Skin epidermis (tissue), 12 donors: ENCODE measurements around the gene DNTTIP2.
A peak's percentile ranks its signal among the peaks of the same experiment; 100 is the strongest.
"Not testable (repeated sequence)": the region's sequence is repeated elsewhere in the genome, so short reads cannot be mapped to it uniquely, and the experiment has no call there.

Experiments
- H3K27ac ChIP-seq, 21 experiments: fragments of 200-600 bp; sonication (generic) in 11 of 21; one replicate each; pipeline ENCODE4 v1.5.0; 2020; ENCODE audit warnings: mild to moderate bottlenecking in 3 of 21, inconsistent platforms in 2 of 21, moderate library complexity in 2 of 21
- H3K4me3 ChIP-seq, 7 experiments: fragments of 200-600 bp; sonication (generic) in 2 of 7; one replicate each; pipeline ENCODE4 v1.5.0; 2020; ENCODE audit warnings: inconsistent platforms in 2 of 7, mild to moderate bottlenecking in 2 of 7, moderate library complexity in 1 of 7

Gene DNTTIP2

GRCh38 chr1:93845538-93846205, 33.3 kb downstream of the DNTTIP2 start:
- Histone ChIP-seq H3K4me3 (peak overlapping the region; percentile 69 to 92 (median 80)), H3K27ac (peak overlapping the region; percentile 75 to 96 (median 92))

- H3K4me3 ChIP-seq: no peak overlapping the region
- H3K27ac ChIP-seq: peak overlapping the region in 5 of 21 experiments; percentile 54 to 96 (median 94)
Observed at GRCh38 chr1:93844262-93845045, 34.6 kb downstream of the DNTTIP2 start.

- no peak overlapping the region for H3K4me3 ChIP-seq
- no peak overlapping the region for H3K27ac ChIP-seq
Observed at GRCh38 chr1:93842750-93843500, 36.1 kb downstream of the DNTTIP2 start.

- Histone ChIP-seq H3K27ac (no peak overlapping the region), H3K4me3 (no peak overlapping the region)
Observed at GRCh38 chr1:93841771-93842170, 37.2 kb downstream of the DNTTIP2 start.

- H3K4me3 ChIP-seq: no peak overlapping the region
Observed at GRCh38 chr1:93840956-93841482, 38.0 kb downstream of the DNTTIP2 start.

GRCh38 chr1:93839753-93840152, 39.3 kb downstream of the DNTTIP2 start:
- no peak overlapping the region for H3K27ac ChIP-seq
- no peak overlapping the region for H3K4me3 ChIP-seq

More at GRCh38 chr1:93840956-93841482, 38.0 kb downstream of the DNTTIP2 start:
- no peak overlapping the region for H3K27ac ChIP-seq

- H3K4me3 ChIP-seq: no peak overlapping the region
- no peak overlapping the region for H3K27ac ChIP-seq
Observed at GRCh38 chr1:93839307-93839706, 39.7 kb downstream of the DNTTIP2 start.

- Histone ChIP-seq H3K27ac (no peak overlapping the region), H3K4me3 (no peak overlapping the region)
Observed at GRCh38 chr1:93837961-93838360, 41.0 kb downstream of the DNTTIP2 start.

- not testable (repeated sequence) for H3K27ac ChIP-seq, H3K4me3 ChIP-seq
Observed at GRCh38 chr1:93833293-93833692, 45.7 kb downstream of the DNTTIP2 start.

GRCh38 chr1:93829061-93829460, 49.9 kb downstream of the DNTTIP2 start:
- H3K4me3 ChIP-seq: no peak overlapping the region
- H3K27ac ChIP-seq: no peak overlapping the region

- no peak overlapping the region for H3K27ac ChIP-seq
- H3K4me3 ChIP-seq: no peak overlapping the region
Observed at GRCh38 chr1:93828367-93828755, 50.6 kb downstream of the DNTTIP2 start.

- Histone ChIP-seq H3K4me3 (no peak overlapping the region), H3K27ac (no peak overlapping the region)
Observed at GRCh38 chr1:93827633-93828366, 51.2 kb downstream of the DNTTIP2 start.

GRCh38 chr1:93827128-93827527, 51.9 kb downstream of the DNTTIP2 start:
- Histone ChIP-seq H3K27ac (no peak overlapping the region), H3K4me3 (no peak overlapping the region)

- no peak overlapping the region for H3K4me3 ChIP-seq
- no peak overlapping the region for H3K27ac ChIP-seq
Observed at GRCh38 chr1:93824834-93825233, 54.2 kb downstream of the DNTTIP2 start.

- no peak overlapping the region for H3K4me3 ChIP-seq
- peak overlapping the region in 1 of 21 experiments; percentile 4 for H3K27ac ChIP-seq
Observed at GRCh38 chr1:93822730-93823425, 56.1 kb downstream of the DNTTIP2 start.

GRCh38 chr1:93821423-93822144, 57.4 kb downstream of the DNTTIP2 start:
- Histone ChIP-seq H3K4me3 (no peak overlapping the region), H3K27ac (no peak overlapping the region)

GRCh38 chr1:93820554-93821422, 58.2 kb downstream of the DNTTIP2 start:
- no peak overlapping the region for H3K27ac ChIP-seq

More at GRCh38 chr1:93820554-93821422, 58.2 kb downstream of the DNTTIP2 start:
- H3K4me3 ChIP-seq: no peak overlapping the region
